GM10248 (cell line): ENCODE data around the gene NPAS4.

Experiments used
- CTCF ChIA-PET: fragments of 300-600 bp; sonication (Branson Sonifier 250); formaldehyde crosslinking; extraction: SDS; loops from one replicate; lab custom pipeline; 2021; ENCODE audit warnings: antibody characterized with exemption; lab: Yijun Ruan, JAX
- POLR2A ChIA-PET: fragments of 350-650 bp; sonication (Branson Sonifier 250); formaldehyde crosslinking; extraction: SDS; loops from one replicate; lab custom pipeline; 2020; ENCODE audit warnings: antibody characterized with exemption; lab: Yijun Ruan, JAX
- DNase-seq: peaks from one replicate; pipeline ENCODE4 v3.0.0; 2012; ENCODE audit errors: extremely low spot score
- TF ChIP-seq, protein P1 (sequence below): IDR thresholded peaks from 2 replicates; pipeline ENCODE4 v1.5.1; 2012; ENCODE audit warnings: mild to moderate bottlenecking, low read depth; ENCODE audit errors: extremely low read depth, missing control alignments, control extremely low read depth

Gene NPAS4

DNA sequence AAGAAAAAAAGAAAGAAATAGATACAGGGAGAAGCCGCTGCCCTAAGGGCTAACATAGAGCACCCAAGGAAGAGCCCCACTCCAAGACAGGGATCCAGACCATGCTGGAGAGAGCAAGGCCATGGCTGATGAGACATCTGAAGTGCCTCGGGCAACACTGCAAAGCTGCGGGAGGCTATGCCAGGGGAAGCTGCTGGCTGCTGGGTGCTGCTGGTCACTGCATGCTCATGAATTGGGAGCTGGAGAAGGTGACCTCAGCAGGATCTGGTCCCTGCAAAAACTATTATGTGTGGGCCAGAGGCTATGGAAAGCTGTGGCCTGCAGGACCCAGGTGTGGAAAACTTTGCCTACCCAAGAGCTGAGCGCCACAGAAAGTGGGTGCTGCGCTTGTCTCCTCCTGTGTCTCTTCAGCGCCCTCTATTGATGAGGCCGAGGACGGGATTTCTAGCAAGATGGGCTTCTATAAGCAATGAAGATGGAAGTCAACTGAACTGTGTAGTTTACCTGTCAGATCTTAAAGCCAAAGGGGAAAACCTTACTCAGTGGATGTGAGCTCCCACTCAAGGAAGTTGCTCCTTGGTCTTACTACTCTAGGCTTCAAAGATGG is 32.0 kb upstream of the NPAS4 start:
- DNase-seq, result peak; percentile 68
- ChIA-PET POLR2A (interaction anchor here (0.5 to 1.1 kb wide), 3 partner anchors 25 to 78 kb away, joined by 3 to 4 read pairs (median 4); no protein-coding TSS in a partner anchor), CTCF (interaction anchor here (0.6 to 4.1 kb wide), 41 partner anchors 8 to 297 kb away, joined by 3 to 43 read pairs (median 4); partner anchors contain the start of genes BRMS1, MRPL11, NPAS4 and PELI3)
- TF ChIP-seq, protein P1, sequence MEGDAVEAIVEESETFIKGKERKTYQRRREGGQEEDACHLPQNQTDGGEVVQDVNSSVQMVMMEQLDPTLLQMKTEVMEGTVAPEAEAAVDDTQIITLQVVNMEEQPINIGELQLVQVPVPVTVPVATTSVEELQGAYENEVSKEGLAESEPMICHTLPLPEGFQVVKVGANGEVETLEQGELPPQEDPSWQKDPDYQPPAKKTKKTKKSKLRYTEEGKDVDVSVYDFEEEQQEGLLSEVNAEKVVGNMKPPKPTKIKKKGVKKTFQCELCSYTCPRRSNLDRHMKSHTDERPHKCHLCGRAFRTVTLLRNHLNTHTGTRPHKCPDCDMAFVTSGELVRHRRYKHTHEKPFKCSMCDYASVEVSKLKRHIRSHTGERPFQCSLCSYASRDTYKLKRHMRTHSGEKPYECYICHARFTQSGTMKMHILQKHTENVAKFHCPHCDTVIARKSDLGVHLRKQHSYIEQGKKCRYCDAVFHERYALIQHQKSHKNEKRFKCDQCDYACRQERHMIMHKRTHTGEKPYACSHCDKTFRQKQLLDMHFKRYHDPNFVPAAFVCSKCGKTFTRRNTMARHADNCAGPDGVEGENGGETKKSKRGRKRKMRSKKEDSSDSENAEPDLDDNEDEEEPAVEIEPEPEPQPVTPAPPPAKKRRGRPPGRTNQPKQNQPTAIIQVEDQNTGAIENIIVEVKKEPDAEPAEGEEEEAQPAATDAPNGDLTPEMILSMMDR, result peak; percentile 77

GRCh38 chr11:66391322-66391721 is 29.5 kb upstream of the NPAS4 start:
- POLR2A ChIA-PET, result interaction anchor here (0.6 kb wide), 1 partner anchor 75 kb away, joined by 7 read pairs; no protein-coding TSS in a partner anchor
- CTCF ChIA-PET, result interaction anchor here (1.2 to 4.1 kb wide), 4 partner anchors 17 to 79 kb away, joined by 3 to 40 read pairs (median 6); no protein-coding TSS in a partner anchor
- DNase-seq, result no peak
- TF ChIP-seq, protein P1, result no peak

DNA sequence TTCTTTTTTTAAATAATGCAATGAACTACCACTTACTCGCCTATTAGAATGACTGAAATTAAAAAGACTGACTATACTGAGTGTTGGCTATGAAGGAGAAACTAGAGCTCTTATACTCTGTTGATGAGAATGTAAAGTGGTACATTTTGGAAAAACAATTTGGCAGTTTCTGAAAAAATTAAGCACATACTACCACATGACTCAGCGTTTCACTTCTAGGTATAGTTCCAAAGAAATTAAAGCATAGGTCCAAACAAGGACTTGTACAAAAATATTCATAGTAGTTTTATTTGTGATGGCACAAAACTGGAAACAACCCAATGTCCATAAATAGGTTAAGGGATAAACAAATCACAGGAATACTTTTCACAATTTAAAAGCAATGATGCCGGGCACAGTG is 26.9 kb upstream of the NPAS4 start:
- POLR2A ChIA-PET, result no interaction called here
- DNase-seq, result no peak
- TF ChIP-seq, protein P1, result no peak
- CTCF ChIA-PET, result interaction anchor here (3.3 kb wide), 1 partner anchor 8 kb away, joined by 17 read pairs; no protein-coding TSS in a partner anchor

DNA sequence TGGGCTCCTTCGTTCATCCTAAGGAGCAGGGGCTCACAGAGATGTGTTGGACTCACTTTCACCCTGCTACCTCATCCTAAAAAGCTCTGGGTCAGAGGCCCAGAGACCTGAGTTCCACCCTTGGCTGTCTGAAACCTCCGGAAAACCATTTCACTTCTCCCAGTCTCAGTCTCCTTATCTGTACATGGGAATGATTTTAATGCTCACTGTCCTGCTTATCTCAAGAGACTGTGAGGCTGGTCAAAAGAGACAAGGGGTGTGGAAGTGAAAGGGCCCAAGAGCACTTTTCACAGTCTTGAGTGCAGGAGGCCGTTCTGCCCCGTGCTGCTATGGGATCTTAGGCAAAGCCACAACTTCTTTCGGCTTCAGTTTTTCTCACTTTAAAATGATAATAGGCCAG is 13.2 kb upstream of the NPAS4 start:
- TF ChIP-seq, protein P1, result no peak
- POLR2A ChIA-PET, result no interaction called here
- no peak for DNase-seq
- CTCF ChIA-PET, result interaction anchor here (0.6 to 6.5 kb wide), 29 partner anchors 9 to 425 kb away, joined by 3 to 82 read pairs (median 6); partner anchors contain the start of genes DPP3, MRPL11, NPAS4 and PELI3

- ChIA-PET CTCF (interaction anchor here (0.6 to 6.5 kb wide), 39 partner anchors 9 to 424 kb away, joined by 3 to 82 read pairs (median 4); partner anchors contain the start of genes DPP3, MRPL11, NPAS4 and PELI3), POLR2A (interaction anchor here (1.5 kb wide), 1 partner anchor 270 kb away, joined by 3 read pairs; no protein-coding TSS in a partner anchor)
- TF ChIP-seq, protein P1, result peak; percentile 100
- peak; percentile 95 for DNase-seq
Measured at GRCh38 chr11:66408488-66409214, 12.2 kb upstream of the NPAS4 start.

- no peak for DNase-seq
- POLR2A ChIA-PET, result interaction anchor here (1.5 kb wide), 1 partner anchor 269 kb away, joined by 3 read pairs; no protein-coding TSS in a partner anchor
- TF ChIP-seq, protein P1, result no peak
- CTCF ChIA-PET, result interaction anchor here (0.6 to 6.5 kb wide), 36 partner anchors 9 to 424 kb away, joined by 3 to 82 read pairs (median 4); partner anchors contain the start of genes DPP3, MRPL11, NPAS4 and RBM4B
Measured at GRCh38 chr11:66409226-66409625, 11.6 kb upstream of the NPAS4 start.
